Activated CD4-positive, alpha-beta T cell treated with anti-CD3 and anti-CD28 coated beads for 48 hours (primary cell): ENCODE measurements around the gene SCMH1.
"Not testable (repeated sequence)": the region's sequence is repeated elsewhere in the genome, so short reads cannot be mapped to it uniquely, and the experiment has no call there.

ENCODE experiments used
- DNase-seq: peaks from one replicate; pipeline ENCODE4 v3.0.0-alpha.2; 2020

SCMH1 gene

GRCh38 chr1:41200728-41201127, 41.4 kb downstream of the SCMH1 start:
- no peak for DNase-seq

- DNase-seq, result no peak
These were observed 42.7 kb downstream of the SCMH1 start for GRCh38 chr1:41199375-41199774.

- DNase-seq, result no peak
These were observed 49.5 kb downstream of the SCMH1 start for GRCh38 chr1:41192456-41193178.

GRCh38 chr1:41184446-41184845, 57.7 kb downstream of the SCMH1 start:
- no peak for DNase-seq

GRCh38 chr1:41178230-41178629, 63.9 kb downstream of the SCMH1 start:
- DNase-seq, result not testable (repeated sequence)

GRCh38 chr1:41175546-41175945, 66.6 kb downstream of the SCMH1 start:
- DNase-seq, result no peak

GRCh38 chr1:41174170-41174569, 67.9 kb downstream of the SCMH1 start:
- no peak for DNase-seq

- DNase-seq, result no peak
These were observed 68.5 kb downstream of the SCMH1 start for GRCh38 chr1:41173651-41174050.

- DNase-seq, result no peak
These were observed 70.7 kb downstream of the SCMH1 start for GRCh38 chr1:41171266-41171874.

GRCh38 chr1:41169799-41170180, 72.3 kb downstream of the SCMH1 start:
- DNase-seq, result no peak

GRCh38 chr1:41169066-41169798, 72.9 kb downstream of the SCMH1 start:
- no peak for DNase-seq

GRCh38 chr1:41167667-41168066, 74.4 kb downstream of the SCMH1 start:
- DNase-seq, result no peak

GRCh38 chr1:41164727-41165126, 77.4 kb downstream of the SCMH1 start:
- no peak for DNase-seq

- no peak for DNase-seq
These were observed 79.7 kb downstream of the SCMH1 start for GRCh38 chr1:41162441-41162840.

GRCh38 chr1:41161846-41162245, 80.3 kb downstream of the SCMH1 start:
- no peak for DNase-seq

GRCh38 chr1:41160498-41161110, 81.5 kb downstream of the SCMH1 start:
- DNase-seq, result no peak

GRCh38 chr1:41158966-41159365, 83.1 kb downstream of the SCMH1 start:
- no peak for DNase-seq

GRCh38 chr1:41158147-41158875, 83.8 kb downstream of the SCMH1 start:
- DNase-seq, result no peak

- no peak for DNase-seq
These were observed 87.0 kb downstream of the SCMH1 start for GRCh38 chr1:41155105-41155504.

GRCh38 chr1:41153750-41154274, 88.3 kb downstream of the SCMH1 start:
- DNase-seq, result no peak

GRCh38 chr1:41152622-41153044, 89.5 kb downstream of the SCMH1 start:
- DNase-seq, result no peak

GRCh38 chr1:41151846-41152245, 90.3 kb downstream of the SCMH1 start:
- no peak for DNase-seq

- DNase-seq, result no peak
These were observed 92.5 kb downstream of the SCMH1 start for GRCh38 chr1:41149570-41149969.
